ENCODE data around the gene BMP8A.
"Not testable (repeated sequence)": the region's sequence is repeated elsewhere in the genome, so short reads cannot be mapped to it uniquely, and the experiment has no call there.

Gene BMP8A

DNA sequence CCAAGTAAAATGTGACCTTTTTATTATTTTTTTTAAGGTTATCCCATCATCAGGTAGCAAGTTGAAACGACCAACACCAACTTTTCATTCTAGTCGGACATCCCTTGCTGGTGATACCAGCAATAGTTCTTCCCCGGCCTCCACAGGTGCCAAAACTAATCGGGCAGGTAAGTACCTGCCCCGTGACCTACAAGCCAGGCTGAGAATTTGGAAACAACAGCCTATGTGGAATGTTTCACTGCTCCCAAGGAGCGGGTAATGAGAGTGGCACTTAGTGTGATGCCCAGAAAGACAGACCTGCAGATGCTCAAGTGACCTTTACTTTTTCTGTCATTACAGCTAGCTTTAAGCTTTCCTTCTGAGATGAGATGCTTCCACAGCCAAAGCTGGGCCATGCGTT, 6.9 kb upstream of the BMP8A start:
- DNase-seq = no peak

DNA sequence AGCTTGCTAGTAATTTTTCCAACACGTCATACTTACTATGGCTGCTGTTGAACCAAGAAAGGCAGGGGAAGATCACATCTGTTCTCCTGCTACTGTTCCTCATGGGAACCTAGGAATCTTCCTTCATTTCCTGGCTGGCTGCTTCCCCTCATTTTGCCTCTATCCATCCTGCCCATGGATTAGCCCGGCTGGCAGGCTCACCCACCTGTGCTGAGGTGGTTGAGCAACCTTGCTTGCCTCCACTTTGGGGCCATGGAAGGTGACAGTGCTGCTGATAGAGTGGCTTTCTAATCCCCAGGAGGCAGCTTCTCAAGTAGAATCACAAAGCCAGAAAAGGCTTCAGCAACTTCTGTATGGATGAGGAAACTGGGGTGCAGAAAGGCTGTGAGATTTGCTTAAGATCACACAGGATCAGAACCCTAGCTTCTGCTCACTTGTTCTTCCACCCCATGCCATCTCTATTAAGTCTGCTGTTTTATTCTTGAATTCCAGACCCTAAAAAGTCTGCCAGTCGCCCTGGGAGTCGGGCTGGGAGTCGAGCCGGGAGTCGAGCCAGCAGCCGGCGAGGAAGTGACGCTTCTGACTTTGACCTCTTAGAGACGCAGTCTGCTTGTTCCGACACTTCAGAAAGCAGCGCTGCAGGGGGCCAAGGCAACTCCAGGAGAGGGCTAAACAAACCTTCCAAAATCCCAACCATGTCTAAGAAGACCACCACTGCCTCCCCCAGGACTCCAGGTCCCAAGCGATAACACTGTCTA, 6.2 kb upstream of the BMP8A start:
- DNase-seq = no peak

DNA sequence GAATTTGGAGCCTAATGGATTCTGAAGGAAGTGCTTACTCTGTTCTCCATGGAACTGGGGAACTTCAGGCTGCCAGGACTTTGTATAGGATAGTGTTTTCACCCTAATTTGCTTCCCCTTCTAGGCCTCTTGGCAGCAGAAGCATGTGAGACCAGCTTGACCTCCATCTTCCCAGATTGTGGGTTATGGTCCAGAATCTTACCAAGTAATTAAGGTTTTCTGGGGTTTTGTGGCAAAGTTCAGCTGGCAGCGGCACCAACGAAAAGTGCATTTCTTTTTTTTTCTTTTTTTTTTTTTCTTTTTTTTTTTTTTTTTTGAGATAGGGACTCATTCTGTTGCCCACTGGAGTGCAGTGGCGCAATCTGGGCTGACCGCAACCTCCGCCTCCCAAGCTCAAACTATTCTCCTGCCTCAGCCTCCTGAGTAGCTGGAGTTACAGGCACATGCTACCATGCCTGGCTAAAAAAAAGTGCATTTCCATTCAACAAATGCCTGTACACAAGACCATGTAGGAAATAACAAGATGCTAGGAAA, 3.4 kb upstream of the BMP8A start:
- DNase-seq = no peak

DNA sequence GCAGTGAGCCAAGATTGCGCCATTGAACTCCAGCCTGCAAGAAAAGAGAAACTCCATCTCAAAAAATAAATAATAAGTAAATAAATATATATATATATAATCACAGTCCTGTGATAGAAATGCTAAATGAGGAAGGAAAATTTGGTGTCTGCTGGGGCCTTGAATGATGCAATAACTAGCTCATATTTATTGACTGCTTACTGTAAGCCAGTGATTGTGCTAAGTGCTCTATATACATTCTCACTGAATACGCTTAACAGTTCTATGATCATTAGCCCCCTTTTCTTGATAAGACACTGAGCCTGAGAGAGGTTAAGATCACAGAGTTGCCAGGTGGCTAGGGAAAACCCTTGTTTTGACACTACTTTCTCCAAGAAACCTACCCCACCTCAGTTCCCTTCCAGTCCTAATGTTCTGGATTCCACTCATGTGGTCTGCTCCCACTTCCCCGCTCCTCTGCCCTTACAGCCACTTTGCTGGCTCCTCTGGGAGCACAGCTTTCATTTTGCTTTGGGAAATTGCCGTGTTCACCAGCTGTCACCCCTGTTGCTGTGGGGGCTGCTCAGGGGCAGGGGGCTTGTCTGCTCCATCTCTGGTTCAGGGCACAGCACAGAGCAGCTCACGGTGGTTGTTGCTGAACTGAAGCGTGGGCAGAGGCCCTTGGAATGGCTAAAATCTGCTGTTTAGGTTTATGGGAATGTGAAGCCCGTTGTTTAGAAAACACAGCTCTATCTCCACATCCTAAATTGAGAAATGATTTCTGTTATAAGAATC, 2.5 kb upstream of the BMP8A start:
- no peak for DNase-seq

DNA sequence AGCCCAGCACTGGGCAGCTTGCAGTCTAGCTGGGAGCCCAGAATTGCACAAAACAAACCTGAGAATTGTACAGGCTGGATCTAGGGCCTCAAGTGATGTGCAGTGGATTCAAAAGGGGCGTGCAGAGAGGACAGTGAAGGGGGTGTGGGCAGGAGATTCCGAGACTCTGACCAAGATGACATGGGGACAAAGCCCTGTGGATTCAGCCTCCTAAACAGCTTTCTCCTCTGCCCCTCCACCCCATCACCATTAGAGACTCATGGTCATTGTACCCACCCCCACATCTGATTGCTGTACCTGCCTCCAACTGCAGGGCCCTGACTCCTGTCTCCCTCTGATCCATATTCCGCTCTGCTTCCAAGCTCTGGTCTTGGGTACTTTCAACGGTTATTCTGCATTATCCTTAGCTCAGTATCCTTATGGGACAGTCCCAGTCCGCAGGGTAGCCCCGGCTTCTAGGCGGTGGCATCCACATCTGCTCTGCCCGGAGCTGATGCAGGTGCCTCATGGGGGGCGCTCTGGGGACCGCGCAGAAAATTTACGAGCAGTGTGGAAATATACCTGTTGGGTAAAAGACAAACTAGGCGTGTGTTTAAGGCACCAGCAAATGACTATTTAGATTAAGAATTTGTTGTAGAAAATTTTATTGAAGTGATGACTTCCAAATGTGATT, 1.7 kb upstream of the BMP8A start:
- DNase-seq = no peak

DNA sequence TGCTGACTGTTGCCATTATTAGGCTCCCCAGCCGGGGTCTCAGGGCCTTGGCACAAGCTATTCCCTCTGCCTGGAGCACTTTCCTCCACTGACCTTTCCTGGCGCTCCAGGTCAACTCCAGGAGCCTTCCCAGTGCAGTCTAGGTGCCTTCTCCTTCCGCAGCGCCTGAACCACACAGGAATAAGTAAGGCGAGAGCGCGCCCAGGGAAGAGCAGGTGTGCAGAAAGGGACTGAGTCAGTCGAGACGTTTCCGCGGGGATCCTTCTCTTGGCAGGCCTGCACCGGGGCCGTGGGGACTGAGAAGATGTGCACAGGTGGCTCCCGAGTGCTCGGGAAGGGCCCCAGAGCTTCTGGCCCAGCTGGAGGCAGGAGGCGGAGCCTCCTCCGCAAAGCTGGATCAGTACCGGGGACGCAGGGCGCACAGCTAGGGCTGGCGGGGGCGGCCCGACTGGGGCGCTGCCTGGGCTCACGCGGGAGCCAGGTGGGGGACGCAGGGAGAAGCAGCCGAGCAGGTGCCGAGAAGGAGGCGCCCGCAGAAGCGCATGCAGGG, 765 bp upstream of the BMP8A start:
- no peak for DNase-seq

DNA sequence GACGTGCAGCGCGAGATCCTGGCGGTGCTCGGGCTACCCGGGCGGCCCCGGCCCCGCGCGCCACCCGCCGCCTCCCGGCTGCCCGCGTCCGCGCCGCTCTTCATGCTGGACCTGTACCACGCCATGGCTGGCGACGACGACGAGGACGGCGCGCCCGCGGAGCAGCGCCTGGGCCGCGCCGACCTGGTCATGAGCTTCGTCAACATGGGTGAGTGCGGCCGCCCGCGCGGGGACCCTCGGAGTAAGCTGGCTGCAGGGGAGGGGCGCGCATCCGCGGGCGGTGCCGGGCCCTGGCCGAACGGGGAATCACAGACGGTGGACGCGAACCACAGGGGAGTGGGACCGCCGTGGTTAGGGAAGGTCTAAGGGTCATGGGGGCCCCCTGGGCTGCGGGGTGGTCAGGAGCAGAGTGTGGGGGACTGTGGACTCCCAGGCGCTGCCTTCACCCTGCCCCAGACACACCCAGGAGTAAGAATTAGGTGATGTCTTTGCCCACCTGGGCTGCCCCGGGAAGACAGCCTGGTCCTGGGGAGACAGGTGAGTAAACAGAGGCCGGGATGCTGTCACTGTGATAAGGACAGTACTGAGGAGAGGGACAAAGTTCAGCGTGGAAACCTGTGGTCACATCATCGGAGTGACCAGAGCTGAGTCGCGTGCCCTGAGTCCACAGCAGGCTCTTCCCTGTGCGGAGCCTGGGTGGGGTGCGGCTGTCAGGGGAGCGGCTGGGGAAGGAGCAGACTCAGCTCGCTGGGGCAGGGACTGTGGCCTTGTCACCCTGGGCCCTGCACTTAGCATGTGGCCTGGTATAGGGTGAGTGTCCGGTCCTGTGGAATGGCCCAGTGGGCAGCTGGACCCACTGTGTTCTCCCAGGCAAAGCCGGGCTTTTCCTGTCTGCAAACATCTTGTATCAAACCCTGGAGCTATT, 944 bp downstream of the BMP8A start:
- DNase-seq = not testable (repeated sequence)

DNA sequence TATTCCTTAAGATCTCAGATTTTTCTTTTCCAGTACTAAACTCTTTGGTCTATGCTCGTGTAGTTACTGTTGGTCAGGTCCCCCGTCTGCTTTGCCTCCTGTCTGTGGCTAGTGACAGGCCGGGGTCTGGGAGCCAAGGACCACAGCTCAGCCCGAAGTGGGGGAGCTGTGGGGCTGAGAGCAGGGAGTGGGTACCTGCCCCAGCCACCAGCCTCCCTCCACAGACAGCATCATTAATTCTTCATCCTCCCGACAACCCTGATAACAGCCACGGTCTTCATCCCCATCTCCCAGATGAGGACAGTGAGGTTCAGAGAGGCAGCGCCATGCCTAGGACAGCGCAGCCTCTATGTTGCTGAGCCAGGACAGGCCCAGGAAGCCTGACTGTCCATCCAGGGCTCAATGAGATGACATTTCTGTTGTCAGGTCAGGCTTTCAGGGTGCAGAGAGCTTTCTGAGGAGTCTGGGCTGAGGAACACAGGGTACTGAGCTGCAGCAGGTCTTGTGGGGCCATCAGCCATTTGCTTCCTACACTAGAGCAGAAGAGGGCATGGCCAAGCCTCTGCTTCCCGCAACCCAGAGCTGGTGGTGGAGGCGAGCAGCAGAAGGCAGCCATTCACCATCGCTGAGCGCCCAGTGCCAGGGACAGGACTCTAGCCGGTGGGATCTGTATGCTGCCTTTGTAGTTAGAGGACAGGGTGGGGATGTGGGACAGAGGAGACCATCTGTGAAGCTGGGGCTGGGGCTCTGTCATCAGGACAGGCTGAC, 1.8 kb downstream of the BMP8A start:
- DNase-seq = not testable (repeated sequence)

DNA sequence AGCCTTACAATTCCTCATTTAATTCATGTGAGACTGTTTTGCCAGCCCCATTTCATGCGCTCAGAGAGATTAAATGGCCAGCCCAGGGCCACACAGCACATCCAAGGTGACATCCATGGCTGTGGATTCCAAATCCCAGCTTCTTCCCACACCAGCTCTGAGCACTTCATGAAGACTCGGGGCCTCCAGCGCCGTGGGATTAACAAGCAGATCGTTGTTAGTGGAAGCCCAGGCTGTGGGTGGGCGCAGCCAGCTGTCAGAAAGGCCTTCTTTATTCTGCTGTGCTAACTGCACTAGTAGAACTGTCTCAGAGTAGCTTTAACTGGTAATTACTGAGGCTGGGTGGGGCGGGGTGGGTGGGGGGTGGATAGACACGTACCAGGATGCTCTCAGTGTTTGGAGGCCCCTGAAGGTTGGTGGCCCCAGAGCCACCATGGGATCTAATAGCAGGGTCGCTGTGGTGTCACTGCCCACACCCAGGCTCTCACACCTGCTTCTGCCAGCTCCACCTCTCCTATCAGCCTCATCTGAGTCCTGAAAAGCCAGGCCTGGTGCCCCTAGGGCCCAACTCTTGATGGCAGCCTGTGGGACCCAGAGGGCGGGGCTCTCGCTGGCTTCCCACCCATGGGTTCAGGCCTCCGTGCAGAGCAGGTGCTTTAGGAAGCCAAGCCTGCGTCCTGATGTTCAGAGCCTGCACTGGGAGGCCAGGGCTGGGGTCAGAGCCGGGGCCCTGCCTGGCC, 3.4 kb downstream of the BMP8A start:
- no peak for DNase-seq

DNA sequence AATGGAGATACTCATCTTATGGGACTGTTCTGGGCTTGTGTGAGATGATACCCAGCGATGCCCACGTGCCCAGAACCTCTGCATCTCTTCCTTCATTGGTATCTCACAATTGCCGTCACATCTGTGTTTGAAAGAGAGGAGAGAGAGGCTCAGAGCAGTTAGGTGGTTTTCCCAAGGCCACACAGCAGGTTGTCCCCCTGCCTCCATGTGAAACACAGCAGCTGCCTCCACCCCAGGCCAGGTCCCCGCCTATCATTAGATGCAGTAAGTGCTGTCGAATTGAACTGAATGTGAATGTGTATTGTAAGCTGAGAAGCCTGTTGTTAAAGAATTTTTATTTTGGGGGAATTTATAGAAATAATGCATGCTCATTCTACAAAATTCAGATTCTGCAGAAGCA, 5.1 kb downstream of the BMP8A start:
- DNase-seq = not testable (repeated sequence)

DNA sequence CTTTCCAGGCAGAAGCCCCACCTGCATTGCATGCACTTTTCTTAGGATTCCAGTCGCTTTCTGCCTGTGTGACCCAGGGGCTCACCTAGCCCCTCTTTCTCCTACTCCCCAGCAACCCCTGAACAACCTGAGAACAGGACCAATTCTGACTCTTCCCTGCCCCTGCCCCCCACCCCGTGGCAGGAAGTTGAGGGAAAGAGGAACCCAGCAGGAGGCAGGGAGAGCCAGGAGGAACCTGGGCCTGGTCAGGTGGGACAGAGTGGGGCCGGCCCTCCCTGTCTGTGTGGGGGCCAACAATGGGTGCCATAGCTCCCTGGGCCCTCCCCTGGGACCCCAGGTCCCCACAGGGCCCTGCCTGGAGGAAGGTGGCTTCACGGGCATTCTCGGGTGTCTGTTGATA, 6.1 kb downstream of the BMP8A start:
- no peak for DNase-seq

DNA sequence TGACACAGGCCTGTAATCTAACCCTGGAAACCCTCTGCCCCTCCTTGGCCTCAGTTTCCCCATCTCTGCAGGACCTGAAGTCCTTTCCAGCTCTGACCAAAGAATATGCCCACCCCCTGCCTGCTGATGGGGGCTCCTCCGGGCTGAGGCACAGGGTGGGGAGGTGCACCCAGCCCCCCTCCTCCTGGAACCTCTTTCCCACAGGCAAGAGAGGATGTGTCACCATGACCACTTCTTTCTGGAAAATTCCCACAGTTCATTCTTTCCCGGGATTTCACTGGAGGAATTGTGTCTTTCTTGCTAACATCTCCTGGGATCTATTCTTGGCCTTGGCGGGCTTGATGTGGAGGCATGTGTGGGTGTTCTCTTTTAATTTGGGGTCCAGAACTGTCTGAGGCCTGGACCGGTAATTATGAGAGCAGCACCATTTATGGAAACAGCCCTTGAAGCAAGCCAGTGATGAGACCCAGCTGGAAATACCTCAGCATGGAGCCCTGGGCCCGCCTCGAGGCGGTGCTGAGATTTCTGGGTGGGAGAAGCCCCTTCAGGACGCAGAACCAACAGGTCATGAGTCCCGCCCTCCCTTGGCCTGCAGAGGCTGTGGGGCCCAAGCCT, 6.8 kb downstream of the BMP8A start:
- DNase-seq = not testable (repeated sequence)

DNA sequence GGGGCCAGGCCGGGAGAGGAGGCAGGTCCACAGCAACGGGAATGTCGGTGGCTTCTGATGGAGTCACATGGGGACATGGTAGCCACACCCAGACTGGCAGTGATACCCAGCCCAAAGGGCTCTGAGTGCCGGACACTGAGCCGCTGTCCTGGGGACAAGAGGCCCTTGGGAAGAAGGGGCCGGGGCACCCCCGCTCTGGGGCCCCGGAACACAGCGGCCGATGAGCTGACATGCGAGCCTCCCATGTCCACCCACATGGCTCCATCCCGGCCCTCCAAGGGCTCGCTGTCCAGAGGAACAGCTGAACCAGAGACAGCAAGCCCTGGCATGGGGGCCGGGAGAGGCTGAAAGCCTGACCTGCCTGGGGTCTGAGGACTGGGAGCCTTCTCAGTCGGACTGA, 7.4 kb downstream of the BMP8A start:
- not testable (repeated sequence) for DNase-seq

DNA sequence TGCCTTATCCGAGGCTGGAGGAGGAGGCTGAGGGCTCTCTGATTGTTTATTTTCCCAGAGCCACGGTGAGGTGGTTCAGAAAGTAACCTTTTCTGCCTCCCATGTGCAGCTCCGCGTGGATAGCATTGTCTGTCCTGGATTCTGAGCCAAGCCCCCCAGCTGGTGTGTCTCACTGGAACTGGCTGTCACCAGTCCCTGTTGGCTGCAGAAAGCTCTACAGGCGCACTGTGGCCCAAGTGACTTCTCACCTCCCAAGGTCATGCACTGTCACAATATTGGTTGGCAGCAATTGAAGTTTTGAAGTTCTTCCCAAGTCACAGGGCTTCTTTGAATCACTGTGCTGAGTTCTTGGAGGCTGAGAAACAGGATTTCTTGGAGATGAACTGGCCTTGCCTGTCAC, 8.2 kb downstream of the BMP8A start:
- DNase-seq = no peak

DNA sequence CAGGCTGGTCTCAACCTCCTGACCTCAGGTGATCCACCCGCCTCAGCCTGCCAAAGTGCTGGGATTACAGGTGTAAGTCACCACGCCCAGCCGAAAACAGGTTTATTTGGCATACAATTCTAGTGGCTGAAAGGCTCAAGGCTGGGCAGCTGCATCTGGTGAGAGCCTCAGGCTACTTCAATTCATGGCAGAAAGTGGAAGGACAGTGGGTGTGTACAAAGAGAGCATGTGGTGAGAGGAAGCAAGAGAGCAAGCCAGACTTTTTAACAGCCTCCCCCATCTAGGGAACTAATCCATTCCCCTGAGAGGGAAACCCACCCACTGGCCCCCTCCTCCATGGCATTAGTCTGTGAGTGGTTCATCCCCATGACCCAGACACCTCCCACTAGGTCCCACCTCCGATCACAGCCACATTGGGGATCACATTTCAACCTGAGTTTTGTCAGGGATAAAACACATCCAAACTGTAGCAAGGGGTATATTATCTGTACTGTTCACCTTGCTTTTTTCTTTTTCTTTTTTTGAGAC, 9.5 kb downstream of the BMP8A start:
- DNase-seq = no peak

DNA sequence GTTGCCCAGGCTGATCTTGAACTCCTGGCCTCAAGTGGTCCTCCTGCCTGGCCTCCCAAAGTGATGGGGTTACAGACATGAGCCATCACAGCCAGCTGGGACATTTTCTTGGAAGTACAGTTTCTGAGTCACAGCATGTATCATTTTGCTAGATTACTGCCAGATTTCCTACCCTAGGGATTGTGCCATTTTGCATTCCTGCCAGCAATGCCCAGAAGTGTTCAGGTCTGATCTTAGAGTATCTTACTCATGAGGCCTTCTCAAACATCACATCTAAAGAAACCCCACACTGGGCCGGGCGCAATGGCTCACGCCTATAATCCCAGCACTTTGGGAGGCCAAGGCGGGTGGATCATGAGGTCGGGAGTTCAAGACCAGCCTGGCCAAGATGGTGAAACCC, 10.2 kb downstream of the BMP8A start:
- DNase-seq = no peak

DNA sequence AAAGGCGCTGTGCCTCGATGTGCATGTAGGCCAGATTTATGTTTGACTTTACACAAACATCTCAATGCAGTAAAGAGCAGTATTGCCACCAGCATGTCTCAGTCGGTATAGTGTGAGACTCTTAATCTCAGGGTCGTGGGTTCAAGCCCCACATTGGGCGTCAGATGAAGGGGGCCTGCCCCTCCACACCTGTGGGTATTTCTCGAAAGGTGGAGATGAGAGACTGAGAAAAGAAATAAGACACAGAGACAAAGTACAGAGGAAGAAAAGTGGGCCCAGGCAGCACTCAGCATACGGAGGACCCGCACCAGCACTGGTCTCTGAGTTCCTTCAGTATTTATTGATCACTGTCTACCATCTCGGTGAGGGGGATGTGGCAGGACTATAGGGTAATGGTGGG, 13.0 kb downstream of the BMP8A start:
- DNase-seq = not testable (repeated sequence)

DNA sequence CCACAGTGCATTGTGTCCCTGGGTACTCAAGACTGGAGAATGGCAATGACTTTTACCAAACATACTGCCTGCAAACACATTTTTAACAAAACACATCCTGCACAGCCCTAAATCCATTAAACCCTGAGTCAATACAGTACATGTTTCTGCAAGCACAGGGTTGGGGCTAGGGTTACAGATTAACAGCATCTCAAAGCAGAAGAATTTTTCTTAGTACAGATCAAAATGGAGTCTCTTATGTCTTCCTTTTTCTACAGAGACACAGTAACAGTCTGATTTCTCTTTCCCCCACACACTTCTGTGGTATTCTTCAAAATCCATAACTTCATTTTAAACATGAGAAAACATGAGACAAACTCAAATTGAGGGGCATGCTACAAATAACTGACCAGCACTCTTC, 13.9 kb downstream of the BMP8A start:
- DNase-seq = no peak

DNA sequence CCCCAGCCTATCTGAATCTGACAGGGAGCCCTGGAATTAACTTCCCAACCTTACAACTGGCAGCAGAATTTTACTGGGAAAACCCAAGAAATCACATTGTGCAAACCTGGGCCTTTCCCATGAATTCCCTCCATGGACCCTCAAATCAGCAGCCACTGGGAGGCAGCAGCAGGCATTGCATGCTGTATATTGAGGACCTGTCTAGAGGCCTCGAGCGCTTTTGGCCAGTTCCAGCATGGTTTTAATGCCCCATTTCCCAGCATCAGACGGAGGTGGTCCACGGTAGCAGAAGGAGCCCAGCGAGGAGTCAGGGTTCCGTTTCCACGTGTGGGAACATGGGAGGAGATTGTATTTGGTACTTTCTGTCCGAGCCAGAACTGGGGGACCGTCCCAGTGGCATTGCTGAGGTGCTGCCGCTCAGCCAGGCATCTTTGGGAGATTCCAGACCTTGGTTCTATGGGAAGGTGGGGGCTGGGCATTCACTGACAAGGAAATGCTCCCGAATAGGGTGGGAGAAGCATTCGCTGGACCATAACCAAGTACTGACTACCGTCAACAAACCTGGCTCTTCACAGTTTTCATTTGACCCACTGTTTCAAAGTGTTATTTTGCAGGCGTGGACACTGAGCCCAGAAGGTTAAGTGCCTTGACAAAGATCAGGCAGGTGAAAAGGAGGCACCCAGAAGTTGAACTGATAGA, 15.9 kb downstream of the BMP8A start:
- DNase-seq = no peak

Data from activated CD4-positive, alpha-beta T cell treated with anti-CD3 and anti-CD28 coated beads, Interleukin-2, Interleukin-6, amounts not matched to agents 100 ng/mL and 50 ng/mL, durations not matched to agents 16 hours and 8 hours (primary cell).